IMR-90 (cell line): ENCODE measurements around the gene ACSM6. TPM values are rescaled to one million over a fixed set of nuclear protein-coding genes. Genes with fewer than 3 reads are reported as not detected.
A peak's percentile ranks its signal among the peaks of the same experiment; 100 is the strongest.

Experiments used
- ATAC-seq: fragments of 200-7000 bp; cut with Tn5 transposase; 2 replicates; pipeline ENCODE4 v1.9.1; 2020; ENCODE audit warnings: low read depth, mild to moderate bottlenecking, moderate library complexity
- BruUV-seq: library from RNA; stranded (reverse); fragments of 400-500 nt; replicated peaks from 2 replicates; lab custom pipeline; 2021; lab: Mats Ljungman, UMichigan
- CTCF ChIA-PET: fragments of 300-600 bp; formaldehyde crosslinking; extraction: SDS; loops from one replicate; lab custom pipeline; 2021; ENCODE audit warnings: antibody characterized with exemption; lab: Yijun Ruan, JAX
- POLR2A ChIA-PET: fragments of 300-600 bp; sonication (Branson Sonifier 250); formaldehyde crosslinking; loops from one replicate; lab custom pipeline; 2022; ENCODE audit warnings: antibody characterized with exemption; ENCODE audit not compliant: unreplicated experiment; lab: Charles Lee
- DNase-seq: peaks from one replicate; pipeline ENCODE4 v3.0.0; 2013
- H2AFZ ChIP-seq: replicated peaks from 2 replicates; pipeline ENCODE3; 2013; ENCODE audit warnings: low read length, mild to moderate bottlenecking; ENCODE audit not compliant: poor library complexity
- H2AK5ac ChIP-seq: 2 replicates; pipeline ENCODE4 v1.6.1; 2013; ENCODE audit warnings: low read depth, low read length, inconsistent platforms
- H2AK9ac ChIP-seq: replicated peaks from 2 replicates; pipeline ENCODE3; 2013; ENCODE audit warnings: mild to moderate bottlenecking, low read depth, low read length, moderate library complexity; ENCODE audit not compliant: poor library complexity
- H2BK120ac ChIP-seq: 2 replicates; pipeline ENCODE4 v1.6.1; 2013; ENCODE audit warnings: low read depth, low read length, inconsistent platforms
- H2BK15ac ChIP-seq: 3 replicates; pipeline ENCODE4 v1.6.1; 2013; ENCODE audit warnings: low read depth, low read length, inconsistent platforms
- H2BK20ac ChIP-seq: 2 replicates; pipeline ENCODE4 v1.6.1; 2013; ENCODE audit warnings: low read depth, mild to moderate bottlenecking, inconsistent platforms, low read length, moderate library complexity
- H2BK5ac ChIP-seq: 2 replicates; pipeline ENCODE4 v1.6.1; 2013; ENCODE audit warnings: mild to moderate bottlenecking, low read depth, low read length, inconsistent platforms; ENCODE audit not compliant: poor library complexity, severe bottlenecking
- H3K14ac ChIP-seq: replicated peaks from 2 replicates; pipeline ENCODE4 v1.6.1; 2013; ENCODE audit warnings: low read depth, low read length, inconsistent platforms
- H3K18ac ChIP-seq: 2 replicates; pipeline ENCODE4 v1.6.1; 2013; ENCODE audit warnings: low read depth, low read length, control low read depth
- H3K23ac ChIP-seq: 2 replicates; pipeline ENCODE4 v1.6.1; 2013; ENCODE audit warnings: low read depth, low read length, inconsistent platforms
- H3K27ac ChIP-seq: 2 replicates; pipeline ENCODE4 v1.5.1; 2013; ENCODE audit warnings: mild to moderate bottlenecking, control low read depth, low read length; ENCODE audit not compliant: insufficient read depth
- H3K27me3 ChIP-seq: 2 replicates; pipeline ENCODE4 v1.6.1; 2013; ENCODE audit warnings: low read length; ENCODE audit not compliant: control insufficient read depth, insufficient read depth
- H3K36me3 ChIP-seq: 2 replicates; pipeline ENCODE4 v1.6.1; 2013; ENCODE audit warnings: low read length, mixed read lengths; ENCODE audit not compliant: control insufficient read depth, insufficient read depth
- H3K4ac ChIP-seq: 2 replicates; pipeline ENCODE4 v1.6.1; 2013; ENCODE audit warnings: low read depth, low read length, inconsistent platforms
- H3K4me1 ChIP-seq: 2 replicates; pipeline ENCODE4 v1.6.1; 2013; ENCODE audit warnings: low read length, mixed read lengths; ENCODE audit not compliant: control insufficient read depth, insufficient read depth
- H3K4me2 ChIP-seq: 2 replicates; pipeline ENCODE4 v1.6.1; 2013; ENCODE audit warnings: low read depth, mild to moderate bottlenecking, control low read depth, low read length, moderate library complexity
- H3K4me3 ChIP-seq: 2 replicates; pipeline ENCODE4 v1.5.1; 2013; ENCODE audit warnings: low read depth, mild to moderate bottlenecking, control low read depth, low read length, moderate library complexity; ENCODE audit not compliant: insufficient read depth
- H3K56ac ChIP-seq: 2 replicates; pipeline ENCODE4 v1.6.1; 2013; ENCODE audit warnings: low read length, inconsistent platforms; ENCODE audit not compliant: insufficient read depth; ENCODE audit errors: extremely low read depth
- H3K79me1 ChIP-seq, 2 experiments: 2 replicates each; pipeline ENCODE4 v1.6.1; 2013; ENCODE audit warnings: low read length in 2 of 2, inconsistent platforms in 1 of 2, low read depth in 1 of 2
- H3K9ac ChIP-seq: 2 replicates; pipeline ENCODE4 v1.6.1; 2013; ENCODE audit warnings: low read depth, low read length, control low read depth
- H3K9me1 ChIP-seq: 2 replicates; pipeline ENCODE4 v1.6.1; 2013; ENCODE audit warnings: low read length, inconsistent platforms; ENCODE audit not compliant: insufficient read depth
- H3K9me3 ChIP-seq: 2 replicates; pipeline ENCODE4 v1.6.1; 2013; ENCODE audit warnings: low read length; ENCODE audit not compliant: control insufficient read depth, insufficient read depth
- H4K20me1 ChIP-seq: 2 replicates; pipeline ENCODE4 v1.6.1; 2013; ENCODE audit warnings: low read length, inconsistent platforms; ENCODE audit not compliant: insufficient read depth
- H4K5ac ChIP-seq: 2 replicates; pipeline ENCODE4 v1.6.1; 2013; ENCODE audit warnings: mild to moderate bottlenecking, low read depth, low read length, control low read depth
- H4K8ac ChIP-seq, 2 experiments: 2 replicates each; pipeline ENCODE4 v1.6.1; 2013; ENCODE audit warnings: low read depth in 2 of 2, low read length in 2 of 2, control low read depth in 1 of 2, inconsistent platforms in 1 of 2
- H4K91ac ChIP-seq: 2 replicates; pipeline ENCODE4 v1.6.1; 2013; ENCODE audit warnings: low read depth, low read length, inconsistent platforms; ENCODE audit not compliant: insufficient read depth
- BHLHE40 ChIP-seq: fragments of 150-350 bp; IDR thresholded peaks from 2 replicates; pipeline ENCODE4 v1.6.1; 2016; ENCODE audit warnings: mild to moderate bottlenecking, low read depth, low read length
- CEBPB ChIP-seq: IDR thresholded peaks from 2 replicates; pipeline ENCODE4 v1.6.1; 2012; ENCODE audit warnings: low read depth, low read length, improper control_type of control experiment
- CTCF ChIP-seq: conservative IDR thresholded peaks from 2 replicates; pipeline ENCODE4 v1.5.1; 2012; ENCODE audit warnings: mild to moderate bottlenecking, low read depth, low read length, improper control_type of control experiment
- MAFK ChIP-seq: IDR thresholded peaks from 2 replicates; pipeline ENCODE4 v1.6.1; 2012; ENCODE audit warnings: low read depth, low read length, improper control_type of control experiment
- MXI1 ChIP-seq: IDR thresholded peaks from 2 replicates; pipeline ENCODE4 v1.6.1; 2012; ENCODE audit warnings: low read depth, mild to moderate bottlenecking, low read length, moderate library complexity, borderline replicate concordance
- POLR2A ChIP-seq: IDR thresholded peaks from 2 replicates; pipeline ENCODE4 v1.6.1; 2012; ENCODE audit warnings: mild to moderate bottlenecking, low read depth, low read length
- RAD21 ChIP-seq: IDR thresholded peaks from 2 replicates; pipeline ENCODE4 v1.6.1; 2012; ENCODE audit warnings: low read length, improper control_type of control experiment
- SMC3 ChIP-seq: fragments of 150-350 bp; IDR thresholded peaks from 2 replicates; pipeline ENCODE4 v1.6.1; 2016; ENCODE audit warnings: low read depth, mild to moderate bottlenecking, antibody characterized with exemption, low read length, moderate library complexity
- USF2 ChIP-seq: fragments of 150-350 bp; IDR thresholded peaks from 2 replicates; pipeline ENCODE4 v1.6.1; 2017; ENCODE audit warnings: mild to moderate bottlenecking, antibody characterized with exemption, low read length, low read depth
- WGBS, 2 experiments: methylation state at CpG; one replicate each; pipeline versions ENCODE4 v1.1.5 to v1.1.7; 2013; ENCODE audit warnings: missing lambda C conversion rate in 2 of 2; ENCODE audit not compliant: insufficient read length in 1 of 2; ENCODE audit errors: extremely low coverage in 2 of 2; 5-methylcytosine and 5-hydroxymethylcytosine counted together
- dilution Hi-C: fragments of 300-500 bp; cut with HindIII; formaldehyde crosslinking; loops from one replicate; pipeline ENCODE4 v1.14.3; 2018; ENCODE audit warnings: low sequenced_read_pairs; ENCODE audit not compliant: unreplicated experiment
- in situ Hi-C: fragments of 300-500 bp; cut with MboI; formaldehyde crosslinking; loops from 3 replicates; pipeline ENCODE4 v1.14.3; 2019; ENCODE audit warnings: low sequenced_read_pairs, inconsistent platforms, mixed read lengths
- intact Hi-C: fragments of 100-400 bp; cut with micrococcal nuclease; formaldehyde crosslinking; loops from 2 replicates; pipeline ENCODE4 v1.10.0; 2022
- polyA plus RNA-seq, 3 experiments: library from polyadenylated mRNA; depleted of rRNA; stranded (reverse); fragments of >200 nt; gene quantifications; 2 replicates each; pipeline ENCODE4 v1.2.3, GENCODE V29; 2012; ENCODE audit warnings: low replicate concordance in 1 of 3
- total RNA-seq: library from RNA; depleted of rRNA; stranded (reverse); fragments of >200 nt; gene quantifications from 2 replicates; pipeline ENCODE4 v1.2.3, GENCODE V29; 2012

The ACSM6 gene
- total and polyA plus RNA-seq, 2 of the 4 experiments (the other 2 are of a cell fraction) = not detected

- no CpG with 5 or more reads among the region's 1 CpG for WGBS, 2 experiments
- peaks cover 35 to 64% of the 10 kb centered on the region in 2 experiments; a peak in 3 of 4 replicates for H3K79me1 ChIP-seq
- peaks cover 26% of the 10 kb centered on the region for H4K20me1 ChIP-seq
- H2BK15ac ChIP-seq = peak overlapping the region; percentile 67; the same call in 1 of the 3 replicates
- intact Hi-C loops = loop anchor here (1.0 to 2.0 kb wide), 5 partner anchors 32 to 354 kb away; no protein-coding TSS in a partner anchor
- peak overlapping the region; percentile 97 for H3K4ac ChIP-seq
- ChIA-PET CTCF (interaction anchor here (0.6 to 3.4 kb wide), 10 partner anchors 9 to 116 kb away, joined by 3 to 29 read pairs (median 4); no protein-coding TSS in a partner anchor), POLR2A (interaction anchor here (0.7 to 1.3 kb wide), 2 partner anchors 37 to 116 kb away, joined by 4 to 6 read pairs; no protein-coding TSS in a partner anchor)
- peaks cover 47% of the 10 kb centered on the region for H3K36me3 ChIP-seq
- BruUV-seq = no TSS peak
- no peaks in the 10 kb centered on the region for H3K9me3 ChIP-seq
- peak overlapping the region; percentile 35 to 86; a peak in 3 of 4 replicates for H4K8ac ChIP-seq
- H3K27me3 ChIP-seq = no peaks in the 10 kb centered on the region
- H2BK120ac ChIP-seq = peak overlapping the region; percentile 93
- peak overlapping the region; percentile 41; the same call in 1 of the 2 replicates for H3K9ac ChIP-seq
- peak overlapping the region; percentile 30 for H3K18ac ChIP-seq
- in situ Hi-C loops = no loop called here
- ATAC-seq (peak; percentile 52), DNase-seq (peak; percentile 81)
- dilution Hi-C loops = no loop called here
- H2BK5ac ChIP-seq = peak overlapping the region; percentile 91
- H2AK5ac ChIP-seq = peak overlapping the region; percentile 94
- peak overlapping the region; percentile 93 for H3K14ac ChIP-seq
- peak overlapping the region; percentile 17; the same call in 1 of the 2 replicates for H3K4me2 ChIP-seq
- no peak overlapping the region for H3K4me3 ChIP-seq
- H2AK9ac ChIP-seq = peak overlapping the region; percentile 93
- peak overlapping the region; percentile 65 for H3K56ac ChIP-seq
- H3K9me1 ChIP-seq = peaks cover 23% of the 10 kb centered on the region
- peak overlapping the region; percentile 95 for H3K23ac ChIP-seq
- peak overlapping the region; percentile 47 for H2AFZ ChIP-seq
- H3K27ac ChIP-seq = peak overlapping the region; percentile 86
- peaks cover 30% of the 10 kb centered on the region for H3K4me1 ChIP-seq
- H4K5ac ChIP-seq = peak overlapping the region; percentile 47
- H2BK20ac ChIP-seq = peak overlapping the region; percentile 93
- TF ChIP-seq BHLHE40 (no peak), SMC3 (peak; percentile 95), USF2 (peak; percentile 19; the same call in 1 of the 2 replicates), CEBPB (no peak), RAD21 (peak; percentile 90), CTCF (peak; percentile 77), MAFK (no peak), POLR2A (0 out of 2 replicates have a peak, but pooled peaks have one; percentile 39), MXI1 (peak; percentile 31; the same call in 1 of the 2 replicates)
- H4K91ac ChIP-seq = peak overlapping the region; percentile 91
Measured at GRCh38 chr10:95246582-95247051, 52.6 kb downstream of the ACSM6 start.
